SK-N-SH treated with all-trans-retinoic acid at 6 μM for 48 hours (cell line): ENCODE results near the gene THAP2.

Experiments used
- BACH2 ChIP-seq: fragments of 250-450 bp; sonication (Bioruptor Pico); IDR thresholded peaks from 2 replicates; pipeline ENCODE4 v1.9.0; 2021; ENCODE audit warnings: mild to moderate bottlenecking, borderline replicate concordance
- RARB ChIP-seq: fragments of 250-450 bp; sonication (Bioruptor Pico); IDR thresholded peaks from 2 replicates; pipeline ENCODE4 v1.8.0; 2021; ENCODE audit warnings: mild to moderate bottlenecking, moderate library complexity
- TCF4 ChIP-seq: fragments of 250-450 bp; sonication (Bioruptor Pico); IDR thresholded peaks from 2 replicates; pipeline ENCODE4 v1.8.0; 2021; ENCODE audit warnings: mild to moderate bottlenecking, moderate library complexity, borderline replicate concordance

DNA sequence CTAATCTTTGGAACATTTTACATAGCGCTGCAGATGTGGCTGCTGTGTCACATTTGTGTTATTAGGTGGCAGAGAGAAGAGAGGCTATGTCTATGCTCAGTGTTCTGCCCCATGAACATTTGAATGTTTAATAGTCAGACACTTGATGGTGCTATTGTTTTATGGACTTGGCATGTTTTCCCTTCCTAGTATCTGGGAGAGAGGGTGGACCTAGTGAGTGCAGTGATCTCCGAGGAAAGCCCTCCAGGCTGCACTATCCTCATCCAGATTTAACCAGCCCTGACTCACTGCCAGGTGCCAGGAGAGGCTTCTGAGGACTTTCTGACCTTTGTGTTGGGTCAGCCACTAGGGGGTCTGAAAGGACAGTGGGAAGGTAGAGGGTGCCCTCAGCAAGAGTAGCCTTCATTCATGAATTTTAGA is 24.8 kb upstream of the THAP2 start:
- TF ChIP-seq TCF4 (CRISPR knock-in tag) (no peak), RARB (CRISPR knock-in tag) (no peak), BACH2 (CRISPR knock-in tag) (no peak)
